ENCODE measurements around the gene BCL11B.

The BCL11B gene

DNA sequence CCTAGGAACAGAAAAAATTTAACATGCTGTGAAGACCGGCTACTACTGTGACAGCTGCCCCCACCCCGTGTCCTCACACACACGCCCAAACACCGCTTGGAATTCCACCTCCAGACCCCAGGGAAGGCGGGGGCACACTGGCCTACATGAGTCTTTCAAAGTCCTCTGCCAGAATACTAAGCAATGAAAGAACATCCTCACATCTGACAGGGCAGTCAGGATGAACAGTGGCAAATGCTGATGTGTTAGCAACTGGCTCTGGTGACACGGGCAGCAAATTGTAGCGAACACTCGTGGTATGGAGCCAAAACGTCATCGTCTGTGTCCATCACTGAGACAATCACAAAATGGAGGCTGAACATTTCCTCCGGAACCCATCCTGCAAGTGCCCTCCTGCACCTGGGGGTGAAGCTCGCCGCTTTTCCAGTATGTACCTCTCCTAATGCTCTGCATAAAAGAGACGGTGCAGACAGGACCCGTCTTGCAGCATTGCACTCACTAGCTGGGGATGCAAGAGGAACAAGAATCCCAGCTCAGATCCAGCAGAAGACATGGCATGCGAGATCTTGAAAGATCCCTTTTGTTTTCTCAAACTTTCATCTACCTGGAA is 94.8 kb downstream of the BCL11B start:
- DNase-seq = no peak

GRCh38 chr14:99176156-99176945 is 95.6 kb downstream of the BCL11B start:
- no peak for DNase-seq

DNA sequence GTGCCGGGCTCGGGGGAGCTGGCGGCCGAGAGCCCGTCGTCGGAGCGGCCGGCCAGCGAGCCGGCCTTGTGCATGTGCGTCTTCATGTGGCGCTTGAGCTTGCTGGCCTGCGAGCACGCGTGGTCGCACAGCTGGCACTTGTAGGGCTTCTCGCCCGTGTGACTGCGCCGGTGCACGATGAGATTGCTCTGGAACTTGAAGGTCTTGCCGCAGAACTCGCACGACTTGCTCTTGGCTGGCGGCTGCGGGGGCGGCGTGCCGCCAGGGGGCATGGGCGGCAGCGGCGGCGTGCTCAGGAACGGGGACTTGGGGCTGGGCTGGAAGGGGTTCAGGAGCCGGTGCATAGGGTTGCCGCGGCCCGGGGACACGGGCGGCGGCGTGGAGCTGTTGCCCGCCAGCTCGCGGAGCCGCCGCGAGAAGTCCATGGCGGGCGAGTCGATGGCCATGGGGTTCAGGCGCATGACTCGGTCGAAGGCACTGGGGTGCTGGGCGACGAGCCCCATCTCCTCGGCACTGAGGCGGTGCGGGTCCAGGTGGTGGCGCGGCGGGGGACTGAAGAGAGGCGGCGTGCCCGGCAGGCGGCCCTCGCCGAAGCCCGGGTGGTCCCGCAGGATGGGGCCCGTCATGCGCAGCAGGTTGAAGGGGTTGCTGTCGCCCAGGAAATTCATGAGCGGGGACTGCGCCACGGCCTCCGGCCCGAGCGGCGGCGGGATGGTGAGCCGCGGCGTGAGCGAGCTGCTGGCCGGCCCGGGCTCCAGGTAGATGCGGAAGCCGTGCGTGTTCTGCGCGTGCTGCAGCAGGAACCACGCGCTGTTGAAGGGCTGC is 96.5 kb downstream of the BCL11B start:
- DNase-seq = no peak

- DNase-seq = no peak
These were observed 97.2 kb downstream of the BCL11B start for GRCh38 chr14:99174770-99175319.

DNA sequence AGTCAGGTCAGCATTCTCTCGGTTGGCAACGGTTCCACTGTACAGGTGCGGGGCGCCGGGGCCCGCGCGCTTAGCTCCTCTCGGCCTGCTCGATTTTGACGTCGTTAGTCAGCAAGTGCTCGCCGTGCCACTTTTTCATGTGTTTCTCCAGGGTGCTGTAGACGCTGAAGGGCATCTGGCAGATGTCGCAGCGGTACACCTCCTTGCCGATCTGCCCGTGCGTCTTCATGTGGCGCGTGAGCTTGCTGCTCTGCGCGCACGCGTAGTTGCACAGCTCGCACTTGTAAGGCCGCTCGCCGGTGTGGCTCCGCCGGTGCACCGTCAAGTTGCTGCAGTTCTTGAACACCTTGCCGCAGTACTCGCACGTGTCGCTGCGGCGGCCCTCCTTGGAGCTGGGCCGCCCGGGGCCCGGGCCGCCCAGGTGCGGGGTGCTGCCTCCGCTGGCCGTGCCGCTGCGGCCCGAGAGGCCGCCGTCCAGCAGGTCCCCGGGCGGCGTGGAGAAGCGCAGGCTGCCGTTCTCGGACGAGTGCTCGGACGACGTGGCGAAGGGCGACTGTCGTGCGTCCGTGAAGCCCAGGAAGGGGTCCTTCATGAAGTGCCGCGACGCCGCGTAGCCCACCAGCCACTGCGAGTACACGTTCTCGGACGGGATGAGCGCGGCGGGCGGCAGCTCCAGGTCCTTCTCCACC is 97.8 kb downstream of the BCL11B start:
- no peak for DNase-seq

DNA sequence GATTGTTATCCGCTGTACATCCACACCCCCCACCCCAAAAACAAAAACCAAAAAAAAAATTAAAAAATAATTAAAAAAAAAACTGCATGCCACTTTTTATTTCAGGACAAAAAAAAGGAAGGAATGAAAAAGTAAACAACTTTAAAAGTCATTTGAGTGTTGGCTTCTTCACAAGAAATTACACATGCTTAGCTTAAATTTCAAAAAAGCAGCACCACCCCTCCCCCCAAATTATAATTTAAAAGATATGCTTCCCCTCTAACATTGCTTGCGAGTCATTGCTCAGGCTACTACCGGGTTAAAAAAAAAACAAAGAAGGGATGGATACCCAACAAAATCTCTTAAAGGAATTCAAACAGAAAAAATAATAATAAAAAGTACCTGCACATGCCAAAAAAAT is 98.5 kb downstream of the BCL11B start:
- no peak for DNase-seq

DNA sequence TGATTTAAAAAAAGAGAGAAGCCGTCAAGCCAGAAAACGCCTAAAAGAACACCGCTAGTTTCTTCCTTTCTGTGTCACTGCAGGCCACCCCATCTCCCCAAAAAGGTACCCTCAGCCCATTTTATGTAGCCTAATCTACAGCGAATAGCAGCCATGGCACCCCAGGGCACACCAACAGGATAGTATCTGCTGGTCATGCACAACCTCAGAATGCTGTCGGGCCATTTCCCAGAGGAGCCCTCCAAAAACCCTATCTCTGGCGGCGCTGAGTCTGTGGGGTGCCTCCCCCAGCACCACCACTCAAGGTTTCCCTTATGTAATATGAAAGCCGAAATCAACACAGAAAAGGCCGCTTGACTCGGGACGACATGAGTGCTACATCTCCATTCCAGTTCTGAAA is 98.9 kb downstream of the BCL11B start:
- DNase-seq = no peak

- no peak for DNase-seq
These were observed 100.6 kb downstream of the BCL11B start for GRCh38 chr14:99171396-99171795.

DNA sequence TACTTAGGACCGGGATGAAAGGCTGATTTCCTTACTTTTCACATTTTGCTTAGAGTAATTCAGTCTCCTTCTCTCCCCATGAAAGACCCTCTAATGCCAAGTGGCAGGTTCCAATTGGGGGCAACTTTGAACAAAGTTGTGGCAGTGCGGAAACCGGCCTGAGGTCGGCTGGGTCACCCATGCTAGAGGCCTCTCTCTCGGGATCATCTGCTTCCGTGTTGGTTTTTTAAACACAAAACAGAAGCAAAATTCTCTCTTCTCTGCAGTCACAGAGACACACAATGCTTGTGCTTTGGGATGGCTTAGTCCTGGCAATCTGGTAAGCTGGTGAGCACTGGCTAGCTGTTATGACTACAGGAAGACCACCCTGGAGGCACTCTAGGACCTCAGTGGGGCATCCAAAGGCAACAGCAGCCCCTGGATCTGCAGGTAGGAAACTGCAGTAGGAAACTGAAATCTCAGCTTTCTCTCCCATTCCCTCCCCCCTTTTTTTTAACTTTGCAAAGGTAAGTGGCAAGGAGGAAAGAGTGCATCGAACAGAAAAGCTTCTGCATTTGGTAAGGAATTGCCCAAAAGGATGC is 102.1 kb downstream of the BCL11B start:
- no peak for DNase-seq

DNA sequence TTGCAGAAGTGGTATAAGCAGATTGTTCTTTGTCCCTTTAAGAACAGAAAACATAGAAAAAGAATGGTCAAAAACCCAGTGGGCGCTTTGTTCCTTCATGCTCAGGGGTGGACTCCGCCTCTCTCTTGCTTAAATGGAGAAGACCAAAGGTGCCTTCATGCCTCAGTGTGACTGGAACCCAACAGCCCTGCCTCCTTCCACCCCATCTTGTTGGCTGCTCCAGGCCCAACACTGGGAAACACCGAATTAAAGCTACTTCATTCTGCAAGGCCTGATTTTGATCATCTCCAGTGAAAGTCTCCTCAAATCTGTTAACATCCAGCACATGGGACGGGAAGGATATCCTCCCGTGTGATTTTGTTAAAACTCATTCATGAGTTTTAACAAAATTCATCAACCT is 103.7 kb downstream of the BCL11B start:
- DNase-seq = no peak

GRCh38 chr14:99166506-99166905 is 105.5 kb downstream of the BCL11B start:
- no peak for DNase-seq

DNA sequence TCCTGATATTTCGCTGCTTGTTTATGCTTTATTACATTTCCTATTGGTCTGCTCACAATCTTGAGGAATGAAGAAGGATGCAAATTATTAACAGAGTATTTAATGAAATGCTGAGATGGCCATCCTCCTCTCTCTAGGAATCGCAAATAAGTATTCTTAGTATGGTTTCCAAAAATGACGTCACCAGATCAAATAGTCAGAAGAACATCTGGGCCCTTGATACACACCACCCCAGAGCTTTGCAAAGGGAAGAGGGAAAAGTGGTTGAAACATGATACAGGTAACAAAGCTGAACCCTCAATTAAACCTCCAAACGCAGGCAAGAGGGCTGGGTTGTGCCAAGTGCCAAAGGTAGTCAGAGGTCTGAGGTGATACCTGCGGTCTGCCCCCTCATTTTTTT is 107.3 kb downstream of the BCL11B start:
- DNase-seq = no peak

- DNase-seq = no peak
These were observed 108.6 kb downstream of the BCL11B start for GRCh38 chr14:99163446-99163845.

GRCh38 chr14:99159341-99160340 is 112.4 kb downstream of the BCL11B start:
- no peak for DNase-seq

DNA sequence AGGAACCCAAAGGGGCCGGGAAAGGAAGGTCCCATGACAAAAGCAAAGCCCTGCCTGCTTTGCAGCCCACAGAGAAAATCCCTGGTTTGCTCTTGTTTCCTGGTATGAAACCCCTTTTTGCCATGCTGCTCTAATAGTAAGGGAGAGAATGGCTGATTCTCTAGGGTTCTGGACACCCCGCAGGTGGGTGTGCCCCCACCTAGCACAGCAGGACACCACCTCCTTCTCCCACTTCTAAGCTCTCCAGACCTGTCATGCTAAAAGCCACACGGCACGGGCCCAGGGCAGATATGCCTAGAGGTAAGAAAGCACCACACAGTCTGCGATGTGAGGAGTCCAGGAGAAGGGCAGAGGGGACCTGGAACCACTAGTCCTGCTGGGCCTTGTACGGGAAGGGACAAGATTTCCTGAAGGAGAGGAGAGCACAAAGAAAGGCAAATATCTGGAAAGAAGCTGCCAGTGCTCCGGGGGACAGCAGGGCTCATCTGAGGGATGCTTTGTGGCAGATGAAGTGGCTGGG is 113.3 kb downstream of the BCL11B start:
- no peak for DNase-seq

DNA sequence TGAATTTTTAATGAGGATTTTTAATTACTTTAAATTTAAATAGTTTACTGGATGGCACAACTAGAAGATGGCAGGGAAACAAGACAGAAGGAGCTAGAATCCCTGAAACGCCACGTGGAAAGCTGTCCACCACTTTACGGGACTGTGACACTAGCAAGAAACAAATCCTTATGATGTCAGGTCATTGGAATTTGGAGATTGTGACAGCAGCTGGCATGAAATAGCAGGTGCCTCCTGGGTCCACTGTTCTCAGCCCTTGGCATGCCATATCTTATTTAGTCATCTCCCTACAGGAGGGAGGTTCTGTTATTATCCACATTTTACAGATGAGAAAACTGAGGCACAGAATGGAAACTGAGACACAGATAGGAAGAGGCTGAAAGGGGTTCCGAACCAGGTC is 113.8 kb downstream of the BCL11B start:
- DNase-seq = no peak

DNA sequence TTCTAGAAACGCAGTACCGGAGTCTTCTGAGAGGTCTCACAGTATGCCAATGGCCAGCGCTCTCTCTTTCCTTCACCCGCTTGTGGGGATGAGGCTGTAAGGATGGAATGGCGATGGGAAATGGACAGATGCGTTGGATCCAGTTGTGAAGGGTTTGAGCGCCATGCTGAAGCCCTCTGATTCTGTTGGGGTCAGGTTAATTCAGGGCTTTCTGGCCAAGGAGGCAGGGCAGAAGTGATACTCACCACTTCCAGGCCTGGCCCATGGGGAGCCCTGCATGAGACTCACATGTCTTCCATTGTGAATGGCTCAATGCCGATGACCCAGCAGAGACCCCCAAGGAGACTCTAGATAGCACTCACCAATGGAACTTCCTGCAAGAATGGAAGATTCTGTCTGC is 114.3 kb downstream of the BCL11B start:
- DNase-seq = no peak

DNA sequence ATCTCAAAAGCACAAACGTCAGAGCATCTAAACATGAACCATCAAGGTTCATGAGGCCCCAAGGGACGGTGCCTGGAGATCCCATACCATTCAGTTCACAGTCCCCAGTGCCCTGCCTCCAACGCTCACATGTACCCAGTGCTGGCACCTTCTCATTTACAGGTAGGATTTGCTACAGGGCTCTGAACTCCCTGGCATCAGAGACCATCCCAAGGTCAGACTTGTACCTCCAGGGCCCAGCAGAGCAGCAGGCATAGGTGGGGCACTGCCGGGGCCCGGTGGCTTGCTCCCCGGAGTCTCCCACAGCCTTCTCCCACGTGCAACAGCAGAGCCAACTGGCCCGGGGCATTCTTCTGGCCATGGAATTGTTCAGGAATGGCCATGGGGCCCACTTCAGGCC is 114.8 kb downstream of the BCL11B start:
- DNase-seq = no peak

- DNase-seq = no peak
These were observed 115.2 kb downstream of the BCL11B start for GRCh38 chr14:99156814-99157213.

DNA sequence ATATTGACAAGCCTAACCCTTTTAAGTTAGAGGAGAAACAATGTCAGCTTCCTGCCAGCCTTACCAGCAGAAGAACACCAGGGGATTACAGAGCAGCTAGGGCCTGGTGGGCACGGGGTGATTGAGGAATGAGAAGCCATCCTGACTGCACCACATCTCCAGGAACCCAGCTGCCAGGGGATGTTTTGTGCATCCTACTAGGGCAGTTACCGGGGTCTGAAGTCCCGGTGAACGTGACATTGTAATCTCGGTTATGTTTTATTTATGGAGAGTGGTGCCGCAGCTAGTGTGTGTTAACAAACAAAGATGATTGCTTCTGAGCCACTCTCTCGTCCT is 115.9 kb downstream of the BCL11B start:
- DNase-seq = no peak
